Lung microvascular endothelial cell (primary cell): Measurements from ENCODE around the gene PTPRF. TPM values are rescaled to one million over a fixed set of nuclear protein-coding genes. Genes with fewer than 3 reads are reported as not detected.
"Not testable (repeated sequence)": the region's sequence is repeated elsewhere in the genome, so short reads cannot be mapped to it uniquely, and the experiment has no call there.

ENCODE experiments used
- DNase-seq, 2 donors: peaks; one replicate each; pipeline versions ENCODE4 v3.0.0 to v3.0.0-alpha.2; 2010; ENCODE audit warnings: low read depth in 2 of 2
- total RNA-seq: library from RNA; depleted of rRNA; stranded (reverse); fragments of >200 nt; gene quantifications from 2 replicates; pipeline ENCODE4 v1.2.1, GENCODE V29; 2014

Gene PTPRF
- total RNA-seq, 1 donor from 2014 or later = 68.8 TPM

DNA sequence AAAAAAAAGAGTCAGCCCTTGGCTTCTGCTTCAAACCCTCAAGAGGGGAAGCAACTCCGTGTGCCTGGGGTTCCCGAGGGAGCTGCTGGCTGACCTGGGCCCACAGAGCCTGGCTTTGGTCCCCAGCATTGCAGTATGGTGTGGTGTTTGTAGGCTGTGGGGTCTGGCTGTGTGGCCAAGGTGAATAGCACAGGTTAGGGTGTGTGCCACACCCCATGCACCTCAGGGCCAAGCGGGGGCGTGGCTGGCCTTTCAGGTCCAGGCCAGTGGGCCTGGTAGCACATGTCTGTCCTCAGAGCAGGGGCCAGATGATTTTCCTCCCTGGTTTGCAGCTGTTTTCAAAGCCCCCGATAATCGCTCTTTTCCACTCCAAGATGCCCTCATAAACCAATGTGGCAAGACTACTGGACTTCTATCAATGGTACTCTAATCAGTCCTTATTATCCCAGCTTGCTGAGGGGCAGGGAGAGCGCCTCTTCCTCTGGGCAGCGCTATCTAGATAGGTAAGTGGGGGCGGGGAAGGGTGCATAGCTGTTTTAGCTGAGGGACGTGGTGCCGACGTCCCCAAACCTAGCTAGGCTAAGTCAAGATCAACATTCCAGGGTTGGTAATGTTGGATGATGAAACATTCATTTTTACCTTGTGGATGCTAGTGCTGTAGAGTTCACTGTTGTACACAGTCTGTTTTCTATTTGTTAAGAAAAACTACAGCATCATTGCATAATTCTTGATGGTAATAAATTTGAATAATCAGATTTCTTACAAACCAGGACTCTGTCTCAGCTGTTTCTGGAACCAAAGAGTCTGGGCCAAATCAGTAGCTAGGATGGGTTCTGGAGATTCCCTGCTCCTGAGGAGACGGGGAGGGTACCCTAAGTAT lies 92.5 kb downstream of the PTPRF start:
- no peak for DNase-seq

DNA sequence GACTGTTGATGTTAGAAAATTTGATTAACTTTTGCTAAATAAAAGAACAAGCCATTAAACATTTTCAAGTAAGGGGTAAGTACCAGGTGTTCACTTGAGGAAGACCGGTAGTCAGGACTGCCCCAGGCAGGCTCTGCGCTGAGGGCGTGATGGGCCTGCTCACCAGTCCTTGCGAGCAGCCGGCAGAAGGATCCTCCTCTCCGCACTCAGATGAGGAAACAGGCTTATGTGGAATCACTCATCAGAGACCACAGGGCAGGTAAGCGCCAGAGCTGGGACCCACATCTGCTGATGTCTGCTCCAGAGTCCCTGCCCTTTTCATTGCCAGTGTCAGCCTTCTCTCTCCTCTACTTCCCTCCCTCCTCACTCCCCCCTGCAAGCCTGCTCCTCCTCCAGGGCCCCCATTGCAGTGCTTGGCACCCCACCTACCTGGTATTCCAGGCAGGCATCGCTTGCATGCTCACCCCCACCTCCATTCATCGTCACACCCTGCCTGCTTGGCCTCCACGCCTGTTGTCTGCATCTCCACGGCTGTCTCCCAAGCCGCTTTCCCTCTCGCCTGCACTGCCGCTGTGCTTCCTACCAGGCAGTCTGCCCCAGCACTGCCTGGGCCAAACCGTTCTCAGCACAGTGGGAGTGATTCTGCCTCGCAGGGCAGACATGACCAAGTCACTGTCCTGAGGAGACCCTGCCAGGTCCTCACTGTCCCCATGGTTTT lies 94.5 kb downstream of the PTPRF start:
- no peak for DNase-seq

DNA sequence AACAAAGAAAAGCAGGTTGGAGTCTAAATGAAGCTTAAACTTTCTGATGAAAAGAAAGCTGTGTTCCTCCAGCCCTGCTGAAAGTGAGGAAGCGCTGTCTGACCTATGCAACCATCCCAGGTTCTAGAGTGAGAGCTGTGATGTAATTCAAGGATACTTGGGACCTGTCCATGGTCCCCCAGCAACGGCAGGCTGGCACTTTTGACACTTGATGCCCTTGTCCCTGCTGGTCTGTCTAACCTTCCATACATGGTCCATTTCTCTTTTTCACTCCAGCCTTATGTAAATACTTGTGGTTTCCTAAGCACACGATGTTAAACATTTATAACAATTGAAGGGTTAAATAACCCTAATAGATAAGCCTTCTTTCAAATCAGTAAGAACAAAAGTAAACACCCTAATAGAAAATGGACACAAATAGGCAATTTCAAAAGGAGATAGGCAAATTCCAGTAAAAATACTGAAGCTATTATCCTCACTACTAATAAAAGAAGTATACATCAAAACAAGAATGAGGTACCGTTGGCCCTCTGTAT lies 101.5 kb downstream of the PTPRF start:
- no peak for DNase-seq

DNA sequence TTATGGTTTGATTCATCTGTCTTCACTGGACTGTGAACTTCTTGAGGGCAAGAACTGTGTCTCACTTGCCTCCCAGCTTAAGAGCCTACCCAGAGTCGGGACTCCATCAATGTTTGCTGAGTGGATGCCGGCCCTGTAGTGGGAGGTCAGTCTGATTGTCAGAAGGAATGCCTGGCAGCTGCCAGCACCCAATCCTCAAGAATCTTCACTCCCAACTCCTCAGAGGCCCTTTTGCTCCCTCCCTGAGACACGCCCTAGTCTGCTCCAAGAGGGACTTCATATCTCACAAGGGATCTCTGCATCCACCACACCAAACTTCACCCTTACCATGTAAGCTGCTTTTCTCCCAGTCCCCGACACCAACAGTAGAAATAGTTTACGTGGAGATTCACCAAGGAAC lies 104.0 kb downstream of the PTPRF start:
- no peak for DNase-seq

DNA sequence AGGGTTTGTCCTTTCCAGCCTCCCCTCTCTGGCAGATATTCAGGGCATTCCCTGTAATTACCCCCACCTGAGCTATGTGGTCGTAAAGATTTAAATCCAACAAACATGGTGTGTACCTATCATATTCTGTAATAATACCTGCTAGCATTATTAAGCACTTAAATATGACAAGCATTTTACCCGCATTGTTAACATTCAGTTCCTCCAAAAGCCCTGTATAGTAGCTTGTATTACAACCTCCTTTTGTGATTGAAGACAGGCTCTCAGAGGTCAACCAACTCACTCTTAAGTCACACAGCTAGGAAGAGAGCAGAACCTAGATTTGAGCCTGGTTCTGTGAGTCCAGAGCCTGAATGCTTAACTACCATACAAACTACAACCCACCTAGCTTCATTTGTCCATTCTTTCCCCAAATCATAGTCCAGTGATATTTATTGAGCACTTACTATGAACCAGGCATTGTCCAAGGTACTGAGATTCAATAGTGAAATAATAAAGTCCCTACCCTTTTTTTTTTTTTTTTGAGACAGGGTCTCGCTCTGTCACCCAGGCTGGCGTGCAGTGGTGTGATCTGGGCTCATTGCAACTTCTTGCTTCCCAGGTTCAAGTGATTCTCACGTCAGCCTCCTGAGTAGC lies 105.4 kb downstream of the PTPRF start:
- no peak for DNase-seq

DNA sequence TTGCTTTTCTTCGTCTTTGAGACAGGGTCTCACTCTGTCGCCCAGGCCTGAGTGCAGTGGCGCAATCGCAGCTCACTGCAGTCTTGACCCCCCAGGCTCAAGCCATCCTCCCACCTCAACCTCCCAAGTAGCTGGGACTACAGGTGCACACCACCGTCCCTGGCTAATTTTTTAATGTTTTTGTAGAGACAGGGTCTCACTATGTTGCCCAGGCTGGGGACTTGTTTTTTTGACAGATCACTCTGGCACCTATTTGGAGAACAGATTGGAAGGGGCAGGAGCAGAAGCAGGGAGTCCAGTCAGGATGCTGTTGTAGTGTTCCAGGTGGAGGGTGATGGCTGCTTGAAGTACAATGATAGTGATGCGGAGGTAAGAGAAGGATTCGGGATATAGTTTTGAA lies 106.6 kb downstream of the PTPRF start:
- DNase-seq = no peak

DNA sequence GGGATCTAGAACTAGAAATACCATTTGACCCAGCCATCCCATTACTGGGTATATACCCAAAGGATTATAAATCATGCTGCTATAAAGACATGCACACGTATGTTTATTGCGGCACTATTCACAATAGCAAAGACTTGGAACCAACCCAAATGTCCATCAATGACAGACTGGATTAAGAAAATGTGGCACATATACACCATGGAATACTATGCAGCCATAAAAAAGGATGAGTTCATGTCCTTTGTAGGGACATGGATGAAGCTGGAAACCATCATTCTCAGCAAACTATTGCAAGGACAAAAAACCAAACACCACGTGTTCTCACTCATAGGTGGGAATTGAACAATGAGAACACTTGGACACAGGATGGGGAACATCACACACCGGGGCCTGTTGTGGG lies 107.7 kb downstream of the PTPRF start:
- not testable (repeated sequence) for DNase-seq

DNA sequence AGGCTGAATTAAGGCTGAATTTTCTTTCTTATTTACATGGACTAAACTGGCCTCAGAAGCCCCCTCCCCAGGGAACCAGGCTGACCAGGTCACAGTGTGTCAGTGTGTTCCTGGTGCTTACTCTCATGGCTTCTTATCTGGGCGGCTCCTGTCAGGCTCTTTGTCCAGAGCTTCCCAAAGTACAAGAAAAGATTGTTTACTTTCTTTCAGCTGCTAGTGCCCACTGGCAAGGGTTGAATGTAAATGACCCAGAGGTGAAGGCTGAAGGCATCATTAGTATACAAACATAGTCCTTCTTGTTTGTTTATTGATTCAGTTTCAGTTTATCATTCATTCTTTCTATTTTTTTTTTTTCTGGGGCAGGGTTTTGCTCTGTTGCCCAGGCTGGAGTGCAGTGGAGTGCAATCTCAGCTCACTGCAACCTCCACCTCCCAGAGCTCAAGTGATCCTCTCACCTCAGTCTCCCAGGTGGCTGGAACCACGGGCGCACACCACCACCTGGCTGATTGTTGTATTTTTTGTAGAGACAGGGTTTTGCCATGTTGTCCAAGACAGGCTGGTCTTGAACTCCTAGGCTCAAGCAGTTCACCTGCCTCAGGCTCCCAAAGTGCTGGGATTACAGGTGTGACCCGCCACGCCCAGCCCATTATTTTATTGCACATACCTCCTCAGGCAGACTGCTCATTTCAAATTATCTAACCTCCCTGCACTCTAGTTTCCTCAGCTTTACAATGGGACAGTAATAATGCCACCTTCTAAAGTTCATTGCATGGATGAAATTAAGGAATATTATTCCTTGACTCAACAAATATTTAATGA lies 109.5 kb downstream of the PTPRF start:
- DNase-seq = no peak

DNA sequence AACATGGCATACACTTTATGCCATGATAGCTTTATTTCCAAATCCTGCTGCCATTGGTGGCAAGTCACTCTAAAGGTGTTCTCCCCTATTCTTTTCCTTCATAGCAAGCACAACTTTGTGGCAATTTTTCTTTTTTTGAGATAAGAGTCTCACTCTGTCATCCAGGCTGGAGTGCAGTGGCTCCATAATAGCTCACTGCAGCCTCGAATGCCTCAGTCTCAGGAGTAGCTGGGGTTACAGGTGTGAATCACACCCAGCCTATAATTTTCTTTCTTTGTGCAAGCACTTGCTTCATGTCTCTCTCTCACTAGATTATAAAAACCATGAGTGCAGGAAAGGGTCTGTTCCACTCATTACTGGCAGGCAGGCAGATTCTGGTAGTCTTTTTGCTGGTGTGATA lies 113.9 kb downstream of the PTPRF start:
- DNase-seq = no peak

DNA sequence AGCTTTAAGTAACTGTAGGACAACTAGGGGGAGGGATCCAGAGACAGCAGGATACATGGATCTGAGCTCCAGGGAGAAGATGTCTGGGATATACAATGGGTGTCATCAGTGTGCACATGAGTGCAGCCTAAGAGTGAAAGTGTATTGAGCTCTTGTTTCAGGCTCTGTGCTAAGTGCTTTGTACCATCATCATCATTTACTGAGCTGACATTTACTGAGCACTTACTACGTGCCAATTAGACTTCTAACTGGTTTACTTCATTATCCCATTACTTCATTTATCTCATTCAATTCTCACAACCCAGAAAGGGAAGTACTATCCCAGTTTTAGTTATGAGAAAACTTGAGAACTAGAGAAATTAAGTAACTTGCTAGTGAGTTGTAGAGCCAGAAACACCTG lies 114.8 kb downstream of the PTPRF start:
- DNase-seq = no peak

DNA sequence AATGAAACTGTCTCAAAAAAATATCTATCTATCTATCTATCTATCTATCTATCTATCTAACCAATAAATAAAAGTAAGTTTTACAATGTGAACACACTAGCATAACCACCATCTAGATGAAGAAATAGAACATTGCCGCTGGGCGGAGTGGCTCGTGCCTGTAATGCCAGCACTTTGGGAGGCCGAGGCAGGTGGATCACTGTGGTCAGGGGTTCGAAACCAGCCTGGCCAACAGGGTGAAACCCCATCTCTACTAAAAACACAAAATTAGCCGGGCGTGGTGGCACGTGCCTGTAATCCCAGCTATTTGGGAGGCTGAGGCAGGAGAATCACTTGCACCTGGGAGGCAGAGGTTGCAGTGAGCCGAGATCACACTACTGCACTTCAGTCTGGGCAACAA lies 116.6 kb downstream of the PTPRF start:
- not testable (repeated sequence) for DNase-seq

DNA sequence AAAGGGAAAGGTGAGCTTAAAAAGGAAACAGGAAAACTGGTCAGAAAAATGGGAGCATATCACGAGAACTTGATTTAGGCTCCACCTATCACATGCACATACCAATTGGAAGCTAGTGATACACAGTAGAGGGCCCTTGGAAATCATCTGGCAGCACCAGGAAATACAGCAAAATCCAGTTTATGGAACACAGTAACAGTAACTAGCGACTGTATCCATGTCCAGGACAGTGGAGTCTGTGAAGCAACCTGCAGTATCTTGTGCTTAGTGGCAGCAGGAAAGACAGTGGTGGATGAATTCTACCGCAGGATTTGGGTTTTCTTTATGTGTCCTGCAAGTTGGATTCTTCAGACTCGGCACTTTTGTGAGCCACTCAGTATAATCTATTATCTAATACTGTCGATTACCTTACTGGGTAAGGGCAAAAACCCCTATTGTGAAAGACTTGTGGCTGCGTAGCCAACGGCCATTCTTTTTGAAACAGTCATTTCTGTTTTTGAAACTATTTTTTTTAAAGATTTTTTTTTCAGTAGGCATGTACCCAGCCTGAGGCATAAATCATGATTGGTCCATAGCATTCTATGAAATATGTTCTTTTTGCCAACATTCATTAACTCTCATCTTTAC lies 117.7 kb downstream of the PTPRF start:
- peak in 1 of 2 donors; percentile 49 for DNase-seq

DNA sequence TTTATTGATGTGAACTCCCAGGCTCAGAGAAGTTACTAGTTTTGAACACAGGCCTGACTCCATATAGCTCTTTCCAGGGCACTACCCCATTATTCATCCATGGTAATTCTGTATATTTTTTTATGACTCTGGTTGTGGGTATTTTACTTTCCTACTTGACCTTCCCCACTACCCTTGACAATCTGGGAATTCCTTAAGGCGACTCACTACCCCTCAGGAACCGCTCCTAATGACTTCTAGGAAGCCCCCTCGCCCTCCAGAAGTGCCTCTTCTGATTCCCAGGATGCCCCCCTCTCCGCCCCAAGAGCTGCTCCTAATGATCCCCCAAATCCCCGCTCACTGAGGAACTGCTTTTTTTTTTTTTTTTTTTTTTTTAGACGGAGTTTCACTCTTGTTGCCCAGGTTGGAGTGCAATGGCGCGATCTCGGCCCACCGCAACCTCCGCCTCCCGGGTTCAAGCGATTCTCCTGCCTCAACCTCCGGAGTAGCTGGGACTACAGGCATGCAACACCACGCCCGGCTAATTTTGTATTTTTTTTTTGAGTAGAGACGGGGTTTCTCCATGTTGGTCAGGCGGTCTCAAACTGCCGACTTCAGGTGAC lies 118.3 kb downstream of the PTPRF start:
- no peak for DNase-seq

DNA sequence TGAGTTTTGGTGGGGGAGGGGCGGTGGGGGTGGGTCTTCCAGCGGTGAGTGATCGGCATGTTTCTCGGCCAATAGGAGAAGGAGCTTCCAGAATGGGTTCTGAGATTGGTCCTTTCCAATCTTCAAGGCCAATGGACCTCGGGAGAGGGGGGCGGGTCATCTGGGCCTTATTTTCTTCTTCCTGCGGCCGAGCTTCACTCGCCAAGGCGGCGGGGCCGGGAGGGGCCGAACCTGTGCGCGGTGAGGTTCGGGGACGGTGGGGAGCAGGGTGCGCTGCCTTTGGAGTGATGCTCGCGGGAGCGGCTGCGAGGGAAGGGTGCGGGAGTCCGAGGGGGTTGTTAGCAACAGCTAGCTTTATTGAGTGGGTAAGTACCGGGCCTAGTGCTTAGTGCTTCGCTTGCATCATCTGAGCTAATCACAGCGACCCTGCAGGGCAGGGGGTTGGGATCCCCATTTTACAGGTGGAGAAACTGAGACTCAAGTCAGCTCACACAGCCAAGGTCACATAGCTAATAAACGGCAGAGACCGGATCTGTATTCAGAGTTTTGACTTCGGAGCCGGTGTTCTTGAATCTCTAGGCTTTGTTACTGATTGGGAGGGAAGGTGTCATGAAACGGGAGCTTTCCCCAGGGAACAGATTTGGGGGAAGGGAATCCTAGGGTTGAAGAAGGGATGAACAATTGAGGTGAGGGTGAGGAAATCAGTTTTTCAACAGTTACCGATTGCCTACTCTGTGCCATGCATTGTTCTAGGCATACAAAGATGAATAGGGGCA lies 119.8 kb downstream of the PTPRF start:
- DNase-seq = peak; percentile 98

DNA sequence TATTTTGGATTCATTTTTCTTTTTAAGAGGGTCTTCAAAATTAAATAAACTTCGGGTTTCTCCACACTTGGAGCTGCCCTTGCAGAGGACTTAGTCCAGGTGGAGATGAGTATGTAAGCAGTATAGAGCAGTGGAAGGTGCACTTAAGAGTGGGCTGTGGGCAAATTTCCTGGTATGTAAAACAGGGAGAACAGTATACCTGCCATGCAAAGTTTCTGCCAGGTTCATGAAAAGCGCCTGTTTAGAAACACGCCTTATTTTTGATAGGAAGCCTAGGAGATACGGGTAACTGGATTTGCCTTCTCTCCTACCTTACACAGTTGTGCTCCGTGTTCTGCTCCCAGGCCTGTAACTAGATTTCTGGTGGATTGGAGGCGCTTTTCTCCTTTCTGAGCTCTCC lies 120.5 kb downstream of the PTPRF start:
- no peak for DNase-seq

DNA sequence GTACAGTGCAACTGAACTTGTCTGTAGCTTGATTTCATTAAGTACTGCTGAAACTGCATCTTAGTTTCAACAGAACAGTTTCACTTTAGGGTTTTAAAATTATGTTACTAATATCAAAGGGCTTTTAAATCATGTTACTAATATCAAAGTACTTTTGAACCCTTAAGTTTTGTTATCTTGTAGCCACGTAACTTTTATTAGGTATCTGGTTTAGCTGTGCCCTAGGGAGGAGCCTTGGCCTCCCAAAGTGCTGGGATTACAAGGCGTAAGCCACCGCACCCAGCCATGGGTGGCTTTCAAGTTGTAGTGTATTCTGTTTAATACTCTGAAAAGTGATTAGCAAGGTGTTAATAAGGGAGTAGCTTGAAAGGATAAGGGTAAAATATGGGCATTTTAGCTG lies 121.2 kb downstream of the PTPRF start:
- DNase-seq = no peak

DNA sequence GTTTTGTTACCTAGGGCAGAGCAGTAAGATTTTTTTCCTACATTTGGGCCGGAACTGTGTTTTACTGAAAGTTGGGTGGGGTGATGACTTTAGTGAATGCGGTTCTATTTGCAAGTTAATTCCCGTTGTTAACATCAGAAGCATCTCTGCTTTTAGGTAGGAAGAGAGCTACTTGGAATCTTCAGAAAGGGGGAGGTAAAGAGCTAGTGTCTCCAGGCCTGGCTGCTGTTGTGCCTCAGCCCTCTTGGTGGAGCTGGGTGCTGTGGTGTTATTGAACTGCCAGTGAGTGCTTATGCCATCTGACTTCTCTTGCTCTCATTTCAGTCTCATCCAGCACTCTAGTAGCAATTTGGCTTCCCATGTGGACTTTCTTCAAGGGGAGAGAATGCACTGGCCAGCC lies 122.7 kb downstream of the PTPRF start:
- peak in 1 of 2 donors; percentile 51 for DNase-seq

DNA sequence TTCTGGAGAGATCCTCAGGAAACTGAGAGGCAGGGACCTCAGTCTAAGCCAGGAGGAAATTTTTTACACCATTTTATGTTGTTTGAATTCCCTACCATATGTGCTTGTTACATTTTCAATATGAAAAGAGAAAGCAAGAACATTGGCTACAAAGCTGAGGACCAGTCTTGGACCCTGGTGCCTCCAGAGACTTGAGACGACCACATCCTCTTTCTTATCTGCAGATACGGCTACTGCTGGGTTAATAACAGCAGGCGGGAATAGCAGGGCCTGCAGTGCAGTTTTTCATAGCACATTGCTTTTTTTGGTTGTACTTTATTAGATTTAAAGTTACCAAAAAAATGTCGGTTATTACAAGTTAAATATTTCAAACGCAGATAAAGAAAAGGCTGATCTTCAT lies 123.2 kb downstream of the PTPRF start:
- DNase-seq = no peak

DNA sequence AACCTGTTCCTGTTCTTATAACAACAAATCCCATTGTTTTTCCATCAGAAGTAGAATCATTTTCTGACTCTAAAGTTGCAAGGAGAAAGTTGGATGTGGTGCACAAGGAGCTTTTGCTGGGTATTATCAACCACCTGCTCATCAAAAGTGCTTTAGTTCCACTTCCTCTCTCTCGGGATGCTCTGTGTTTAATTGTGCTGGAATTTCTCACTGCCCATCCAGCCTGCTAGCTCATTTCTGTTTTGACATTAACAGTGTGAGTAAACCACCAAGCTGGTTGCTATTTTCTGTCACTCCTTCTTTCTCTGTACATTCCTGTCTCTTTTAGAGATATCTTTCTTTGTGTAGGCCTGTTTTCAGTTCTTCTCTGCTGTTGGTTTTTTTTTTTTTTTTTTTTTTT lies 125.3 kb downstream of the PTPRF start:
- no peak for DNase-seq
